Measurements from ENCODE around the gene CYFIP2.
A peak's percentile ranks its signal among the peaks of the same experiment; 100 is the strongest.
"Not testable (repeated sequence)": the region's sequence is repeated elsewhere in the genome, so short reads cannot be mapped to it uniquely, and the experiment has no call there.

The CYFIP2 gene

DNA sequence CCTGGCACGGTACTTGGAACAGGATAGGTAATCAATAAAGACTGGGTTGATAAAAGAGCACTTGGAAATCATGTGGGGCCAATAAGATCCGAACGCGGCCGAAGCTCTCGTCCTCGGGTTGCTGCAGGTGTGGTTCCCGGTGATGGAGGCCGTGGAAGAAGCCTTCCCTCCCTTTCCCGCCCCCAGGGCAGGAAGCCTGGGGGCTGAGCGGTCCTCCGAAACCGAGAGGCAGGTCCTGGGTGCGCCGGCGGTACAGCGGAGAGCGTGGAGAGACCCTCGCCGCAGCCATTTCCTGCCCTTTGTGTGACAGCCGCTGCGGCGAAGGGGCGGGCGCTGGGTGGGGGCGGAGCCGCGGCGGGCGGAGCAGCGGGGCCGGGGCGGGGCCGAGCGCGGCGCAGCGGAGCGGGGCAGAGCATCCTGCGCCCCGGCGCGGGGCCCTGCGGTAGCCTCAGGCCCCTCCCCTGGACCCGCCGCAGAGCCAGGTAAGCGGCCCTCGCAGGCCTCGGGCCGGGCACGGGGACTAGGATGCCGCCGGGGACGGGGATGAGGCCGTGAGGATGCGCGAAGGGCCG lies at the start of gene CYFIP2:
CYFIP2 (plus strand) TSS at position 410 of the 572 bp plus-strand sequence. CDS start 19,239 bp downstream, outside the sequence.
- peak in 2 of 3 experiments; percentile 60 to 82 for DNase-seq (ENCODE audit: low read depth in 2 of 3, low spot score in 2 of 3)

DNA sequence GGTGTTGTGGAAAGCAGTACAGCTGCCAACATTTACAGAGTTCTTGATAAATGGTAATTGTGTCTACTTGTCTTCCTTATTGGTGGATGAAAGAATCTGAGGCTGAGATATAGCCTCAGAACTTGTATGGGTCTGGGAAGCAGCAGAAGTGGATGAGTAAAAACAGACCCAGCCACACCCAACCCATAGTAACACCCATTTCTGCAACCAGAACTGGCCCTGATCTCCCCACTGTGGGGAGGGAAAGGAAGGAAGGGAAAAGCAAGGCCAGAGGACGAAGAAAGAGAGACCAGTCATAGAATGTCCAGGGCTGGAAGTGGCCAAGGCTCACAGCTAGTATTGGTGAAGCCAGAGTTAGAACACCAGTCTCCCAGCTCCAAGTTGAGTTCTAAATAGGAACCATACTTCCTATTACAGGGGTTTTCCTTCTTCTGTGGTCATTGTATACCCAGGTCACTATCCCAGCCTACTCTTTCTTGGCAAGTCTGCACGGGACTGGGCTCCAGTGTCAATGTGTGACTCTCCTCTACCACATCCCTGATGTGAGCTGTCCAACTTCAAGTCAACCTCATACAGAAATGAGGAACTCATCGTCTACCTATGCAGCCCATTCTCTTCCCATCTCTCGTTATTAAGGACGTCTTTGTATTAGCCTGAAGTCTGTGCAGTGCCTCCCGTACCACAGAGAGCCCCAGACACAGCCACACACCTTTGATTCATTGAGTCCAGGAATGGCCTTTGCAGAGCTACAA lies 49.4 kb upstream of the CYFIP2 start:
- DNase-seq (ENCODE audit: low read depth in 2 of 3, low spot score in 2 of 3): no peak

DNA sequence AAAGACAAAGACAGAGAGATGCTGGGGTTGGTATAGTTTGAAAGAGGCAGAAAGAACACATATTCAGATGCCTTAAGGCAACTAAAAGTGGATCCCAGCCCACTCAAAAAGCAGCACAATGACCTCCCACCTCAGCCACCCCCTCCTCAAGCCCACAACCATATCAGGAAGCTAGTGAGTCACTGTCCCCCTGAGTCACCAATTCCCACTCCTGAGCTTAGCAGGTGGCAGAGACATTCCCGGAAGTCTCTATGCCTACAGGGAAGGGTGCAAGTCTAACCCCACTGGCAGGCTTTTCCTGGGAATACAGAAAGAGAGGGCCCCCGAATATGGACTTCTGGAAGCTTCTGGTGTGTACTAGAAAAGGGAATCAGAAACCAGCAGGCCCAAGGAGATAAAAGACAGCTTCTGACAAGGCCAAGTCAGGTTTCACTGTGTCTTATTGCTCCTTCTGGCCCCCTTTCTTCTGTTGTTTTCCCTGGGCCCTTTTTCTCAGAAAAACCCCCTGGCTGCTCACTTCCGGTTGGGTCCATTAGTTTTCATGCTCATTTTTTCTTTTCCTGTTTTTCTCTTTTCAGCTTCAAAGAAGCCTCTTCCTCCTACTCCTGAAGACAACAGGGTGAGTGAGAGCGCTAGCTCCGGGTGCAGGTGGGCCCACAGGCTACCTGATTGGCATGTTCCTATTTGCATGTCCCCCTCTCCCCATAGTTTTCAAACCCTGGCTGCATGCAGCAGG lies 48.5 kb upstream of the CYFIP2 start:
- DNase-seq (ENCODE audit: low read depth in 2 of 3, low spot score in 2 of 3): no peak

DNA sequence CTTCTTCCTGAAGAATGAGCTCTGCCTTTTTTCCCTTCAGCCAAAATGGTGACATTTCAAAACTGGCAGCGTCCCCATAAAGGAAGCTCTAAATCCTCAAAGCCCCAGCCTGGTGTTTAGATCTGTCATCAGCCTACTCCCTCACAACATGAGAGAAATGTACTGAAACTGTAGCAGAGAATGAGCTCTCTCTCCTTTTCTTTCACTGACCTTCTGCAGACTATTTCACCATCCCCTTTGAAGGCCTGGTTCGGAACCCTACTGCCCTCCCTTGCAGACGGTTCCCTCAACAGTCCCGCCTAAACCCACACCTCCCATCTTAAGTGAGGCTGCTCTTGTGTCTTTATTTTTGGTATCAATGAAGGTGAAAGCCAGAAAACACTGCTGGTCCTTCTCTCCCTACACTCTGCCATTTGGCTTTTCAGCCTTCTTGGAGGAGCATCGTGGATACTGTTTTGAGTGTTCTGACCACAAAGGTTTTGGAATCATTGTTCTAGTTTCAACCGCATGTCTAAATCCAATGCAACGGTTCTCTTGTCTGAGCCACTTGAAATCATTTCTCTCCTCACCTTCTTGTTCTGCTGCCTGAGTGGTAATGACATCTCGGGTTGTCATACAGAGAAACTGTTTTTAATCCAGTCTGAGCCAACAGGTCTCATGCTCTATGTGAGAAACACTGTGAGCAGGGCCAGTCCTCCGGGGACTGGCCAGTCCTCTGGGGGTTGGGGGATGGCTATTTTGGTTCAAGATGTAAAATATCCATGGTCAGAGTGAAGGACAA lies 46.2 kb upstream of the CYFIP2 start:
- no peak for DNase-seq (ENCODE audit: low read depth in 2 of 3, low spot score in 2 of 3)

DNA sequence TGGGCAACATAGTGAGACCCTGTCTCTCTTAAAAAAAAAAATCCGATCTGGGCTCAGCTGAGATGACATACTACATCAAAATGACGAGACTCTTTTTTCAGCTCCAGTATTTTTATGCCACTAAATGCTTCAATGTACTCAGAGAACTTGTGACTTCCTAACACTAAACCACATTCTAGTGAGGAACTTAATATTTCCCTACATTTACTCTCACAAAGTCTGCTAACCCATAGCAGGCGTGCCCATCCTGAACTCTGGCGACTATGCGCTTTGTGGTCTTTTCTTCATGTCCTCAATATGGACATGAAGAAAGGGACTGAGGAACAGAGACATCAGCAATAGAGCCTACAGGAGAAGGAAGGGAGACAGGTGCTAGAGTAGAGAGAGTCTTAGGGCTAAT lies 44.0 kb upstream of the CYFIP2 start:
- DNase-seq (ENCODE audit: low read depth in 2 of 3, low spot score in 2 of 3): no peak

DNA sequence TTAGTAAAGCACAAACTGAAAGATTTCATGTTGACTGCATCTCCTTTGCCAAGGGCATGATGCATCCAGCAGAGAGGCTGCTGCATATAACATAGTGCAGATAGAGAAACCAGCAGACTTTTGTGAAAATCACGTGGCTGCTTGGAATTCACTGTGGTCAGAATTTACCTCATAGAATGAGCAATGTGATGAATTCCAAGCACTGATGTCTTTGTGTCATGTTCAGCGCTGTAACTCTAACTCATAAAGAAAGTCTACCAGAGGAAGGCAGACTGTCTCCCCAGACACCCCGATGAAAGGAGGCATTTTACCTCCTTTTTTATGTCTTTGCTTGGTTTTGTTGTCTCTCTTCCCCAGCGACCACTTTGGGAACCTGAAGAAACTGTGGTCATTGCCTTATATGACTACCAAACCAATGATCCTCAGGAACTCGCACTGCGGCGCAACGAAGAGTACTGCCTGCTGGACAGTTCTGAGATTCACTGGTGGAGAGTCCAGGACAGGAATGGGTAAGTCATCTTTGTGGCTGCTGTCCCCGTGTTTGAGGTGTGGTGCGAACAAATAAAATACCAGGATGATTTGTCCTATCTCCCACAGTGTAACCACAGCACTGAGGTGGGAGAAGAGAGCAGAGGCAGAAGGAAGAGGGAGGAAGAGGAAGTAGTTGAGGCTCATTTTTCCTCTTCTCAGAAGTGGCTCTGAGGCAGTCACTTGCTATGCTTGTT lies 43.3 kb upstream of the CYFIP2 start:
- peak in 1 of 3 experiments; percentile 44 for DNase-seq (ENCODE audit: low read depth in 2 of 3, low spot score in 2 of 3)

DNA sequence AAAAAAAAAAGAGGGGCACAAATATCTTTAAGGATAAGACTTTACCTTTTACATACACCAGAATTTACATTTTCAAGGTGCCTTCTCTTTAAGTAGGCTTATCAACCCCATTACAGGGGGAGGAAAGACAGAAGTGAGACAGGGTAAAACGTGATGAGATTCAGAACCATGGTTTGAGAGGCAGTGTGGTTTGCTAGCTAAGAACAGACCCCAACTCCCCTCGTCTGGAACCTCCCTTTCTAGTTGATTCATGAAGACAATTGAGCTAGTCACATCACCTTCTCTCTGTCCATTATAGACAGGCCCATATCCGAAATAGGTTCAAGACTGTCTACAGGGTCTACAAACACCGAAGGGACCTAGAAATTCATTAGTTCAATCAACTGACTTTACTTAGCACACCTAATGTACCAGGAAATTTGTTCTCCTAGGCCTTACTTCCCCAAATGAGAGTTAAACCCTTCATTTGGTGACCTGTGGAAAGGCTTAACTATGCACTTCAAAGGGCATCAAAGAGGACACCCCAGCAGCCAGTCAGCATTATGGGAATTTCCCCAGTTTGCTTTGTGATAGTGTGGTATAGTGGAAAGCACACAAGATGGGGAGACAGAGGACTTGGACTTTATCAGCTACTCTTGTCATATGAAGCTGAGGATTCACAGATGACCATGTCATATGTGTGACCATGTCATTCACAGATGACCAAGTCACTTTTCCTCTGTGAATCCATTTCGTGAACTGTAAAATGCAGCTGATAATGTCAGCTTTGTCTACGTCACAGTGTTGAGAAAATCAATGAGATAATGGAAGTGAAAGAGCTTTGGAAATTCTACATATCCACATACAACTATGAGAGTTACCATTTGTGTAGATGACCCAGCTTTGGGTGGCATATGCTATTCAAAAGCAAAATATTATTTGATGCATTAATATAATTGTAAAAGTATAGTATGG lies 40.2 kb upstream of the CYFIP2 start:
- DNase-seq (ENCODE audit: low read depth in 2 of 3, low spot score in 2 of 3): no peak

DNA sequence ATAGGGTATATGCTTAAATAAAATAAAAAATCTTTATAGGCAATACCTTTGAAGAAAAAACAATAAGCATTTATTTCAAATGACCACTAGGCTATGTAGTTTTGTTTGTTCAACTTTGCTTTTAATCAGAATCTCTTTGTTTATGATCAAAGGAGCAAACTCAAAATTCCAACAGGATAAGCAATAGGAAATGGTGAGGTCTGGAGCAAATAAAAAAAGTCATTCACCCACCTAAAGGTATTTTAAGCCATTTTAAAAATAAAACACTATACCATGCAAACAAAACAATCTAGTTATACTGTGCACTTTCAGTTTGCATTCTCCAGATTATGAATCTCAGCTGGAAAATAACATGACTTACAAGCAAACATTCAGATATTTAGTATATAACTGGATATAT lies 35.3 kb upstream of the CYFIP2 start:
- no peak for DNase-seq (ENCODE audit: low read depth in 2 of 3, low spot score in 2 of 3)

DNA sequence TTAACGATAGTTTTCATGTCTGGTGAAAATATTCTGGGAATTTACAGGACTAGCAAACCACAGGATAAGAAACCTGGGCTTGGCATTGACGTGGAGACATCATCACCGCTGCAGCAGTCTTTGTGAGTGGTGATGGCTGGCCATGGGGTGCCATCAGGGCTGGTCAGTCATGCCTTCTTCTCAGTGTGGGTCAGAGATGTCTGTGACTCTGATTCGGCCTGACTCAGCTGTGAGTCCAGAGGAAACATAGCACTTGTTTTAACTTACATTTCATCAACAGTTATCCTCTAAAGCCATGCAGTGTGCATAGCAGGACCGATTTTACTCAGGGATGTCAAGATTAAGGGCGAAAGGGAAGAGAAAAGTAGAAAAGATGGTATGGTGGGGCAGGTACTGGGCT lies 33.2 kb upstream of the CYFIP2 start:
- no peak for DNase-seq (ENCODE audit: low read depth in 2 of 3, low spot score in 2 of 3)

DNA sequence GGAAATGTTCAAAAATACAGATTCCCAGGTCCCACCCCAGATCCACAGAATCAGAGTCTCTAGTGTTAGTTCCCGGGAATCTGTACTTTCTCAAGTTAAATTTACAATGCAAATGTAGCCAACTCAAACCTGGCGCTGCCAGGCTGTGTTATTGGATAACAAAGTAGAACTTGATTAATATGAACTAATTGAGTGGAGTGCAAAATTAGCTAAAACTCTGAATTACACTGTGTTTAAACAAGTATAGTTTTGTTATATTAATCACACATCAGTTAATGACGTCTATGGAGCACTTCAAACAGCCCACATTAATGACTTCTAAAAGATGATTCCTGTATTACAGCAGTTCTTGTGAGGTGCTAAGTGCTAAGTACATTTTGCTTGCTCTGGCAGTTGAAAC lies 32.4 kb upstream of the CYFIP2 start:
- DNase-seq (ENCODE audit: low read depth in 2 of 3, low spot score in 2 of 3): no peak

DNA sequence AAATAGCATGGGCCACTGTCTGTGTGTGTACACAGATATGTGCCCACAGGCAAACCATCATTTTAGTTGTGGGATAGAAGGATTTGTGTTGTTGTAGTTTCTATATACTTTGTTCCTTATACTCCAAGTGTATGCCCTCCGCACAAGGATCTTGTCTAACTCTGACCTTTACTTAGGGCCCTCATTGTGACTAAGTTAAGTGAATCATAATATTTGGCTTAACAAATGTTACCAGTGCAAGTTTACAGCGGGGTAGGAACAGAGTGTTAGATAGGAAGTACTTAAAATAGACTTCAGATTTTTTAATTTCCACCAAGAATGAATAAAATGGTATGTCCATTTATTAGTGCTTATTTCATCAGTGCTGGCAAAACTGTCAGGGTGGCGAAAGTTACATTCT lies 29.5 kb upstream of the CYFIP2 start:
- DNase-seq (ENCODE audit: low read depth in 2 of 3, low spot score in 2 of 3): no peak

DNA sequence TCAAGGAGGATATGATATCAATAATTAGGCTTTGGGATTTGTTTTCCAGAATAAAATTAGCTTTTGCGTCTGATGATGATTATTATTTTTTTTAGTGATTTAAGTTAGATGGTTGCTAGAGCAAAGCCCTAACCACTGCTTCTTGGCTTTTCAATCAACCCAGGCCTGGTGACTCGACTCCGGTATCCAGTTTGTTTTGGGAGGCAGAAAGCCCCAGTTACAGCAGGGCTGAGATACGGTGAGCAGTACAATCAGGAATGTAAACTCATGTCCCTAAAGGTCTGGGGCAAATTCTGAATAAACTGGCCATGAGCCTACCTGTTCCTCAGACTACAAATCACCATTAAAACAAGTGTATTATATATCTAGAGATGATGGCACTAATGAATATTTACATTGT lies 24.4 kb upstream of the CYFIP2 start:
- no peak for DNase-seq (ENCODE audit: low read depth in 2 of 3, low spot score in 2 of 3)

DNA sequence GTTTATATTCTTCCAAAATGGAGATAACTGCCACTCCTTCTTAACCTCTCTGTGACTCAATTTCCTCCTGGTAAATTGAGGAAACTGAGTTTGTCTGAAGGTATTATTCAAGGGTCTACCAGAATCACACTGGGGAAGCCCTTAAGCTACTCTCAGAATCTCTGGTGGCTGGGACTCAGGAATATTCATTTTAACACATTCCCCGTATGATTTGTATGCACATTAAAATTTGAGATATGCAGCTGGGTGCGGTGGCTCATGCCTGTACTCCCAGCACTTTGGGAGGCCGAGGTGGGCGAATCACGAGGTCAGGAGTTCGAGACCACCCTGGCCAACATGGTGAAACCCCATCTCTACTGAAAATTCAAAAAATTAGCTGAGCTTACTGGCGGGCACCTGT lies 21.2 kb upstream of the CYFIP2 start:
- DNase-seq (ENCODE audit: low read depth in 2 of 3, low spot score in 2 of 3): not testable (repeated sequence)

DNA sequence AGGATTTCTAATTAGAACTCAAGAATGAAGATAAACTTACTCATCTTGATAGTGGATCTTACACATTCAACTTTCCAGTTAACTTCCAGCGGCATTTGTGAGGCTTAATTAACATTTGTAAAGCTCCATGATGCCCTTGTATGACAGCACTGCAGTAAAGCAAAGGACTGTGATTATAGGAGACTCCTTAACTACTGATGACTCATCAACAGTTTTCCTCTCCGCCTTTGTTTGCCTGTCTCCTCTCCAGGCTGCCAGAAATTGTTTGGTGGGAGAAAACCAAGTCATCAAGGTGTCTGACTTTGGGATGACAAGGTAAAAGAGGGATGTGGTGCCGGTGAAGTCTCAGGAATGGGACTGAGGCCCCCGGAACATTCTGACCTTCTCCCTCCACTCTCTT lies 20.4 kb upstream of the CYFIP2 start:
- no peak for DNase-seq (ENCODE audit: low read depth in 2 of 3, low spot score in 2 of 3)

DNA sequence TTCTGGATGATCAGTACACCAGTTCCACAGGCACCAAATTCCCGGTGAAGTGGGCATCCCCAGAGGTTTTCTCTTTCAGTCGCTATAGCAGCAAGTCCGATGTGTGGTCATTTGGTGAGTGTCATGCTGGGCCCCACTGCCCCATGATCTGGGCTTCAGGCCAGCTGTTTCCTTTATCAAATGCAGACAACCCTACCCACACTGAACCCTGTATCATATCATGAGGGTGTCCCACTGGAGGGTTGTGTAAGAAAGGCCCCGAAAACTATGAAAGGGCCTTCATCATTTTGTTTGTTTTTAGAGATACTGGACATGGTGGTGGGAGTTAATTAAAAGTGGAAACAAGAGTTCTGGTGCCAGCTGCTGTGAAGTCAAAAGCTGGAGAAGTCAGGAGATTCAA lies 20.0 kb upstream of the CYFIP2 start:
- no peak for DNase-seq (ENCODE audit: low read depth in 2 of 3, low spot score in 2 of 3)

DNA sequence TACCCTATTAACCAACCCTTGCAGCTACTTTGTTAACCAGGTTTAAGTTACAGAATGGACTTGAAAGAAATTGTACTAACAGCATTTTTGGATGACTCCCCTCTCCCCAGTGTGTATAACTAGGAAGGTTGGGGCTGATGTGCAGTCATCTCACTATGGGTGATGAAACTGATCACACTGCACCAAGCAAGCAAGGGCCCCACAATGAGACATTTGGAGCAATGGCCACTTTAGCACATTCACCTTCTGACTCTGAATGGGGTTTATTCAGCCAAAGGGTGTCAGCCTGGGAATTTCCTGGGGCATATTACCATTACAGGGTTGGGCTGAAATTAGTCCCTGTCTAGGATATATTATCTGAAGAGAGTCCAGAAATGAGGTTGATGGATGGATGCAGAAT lies 18.7 kb upstream of the CYFIP2 start:
- no peak for DNase-seq (ENCODE audit: low read depth in 2 of 3, low spot score in 2 of 3)

DNA sequence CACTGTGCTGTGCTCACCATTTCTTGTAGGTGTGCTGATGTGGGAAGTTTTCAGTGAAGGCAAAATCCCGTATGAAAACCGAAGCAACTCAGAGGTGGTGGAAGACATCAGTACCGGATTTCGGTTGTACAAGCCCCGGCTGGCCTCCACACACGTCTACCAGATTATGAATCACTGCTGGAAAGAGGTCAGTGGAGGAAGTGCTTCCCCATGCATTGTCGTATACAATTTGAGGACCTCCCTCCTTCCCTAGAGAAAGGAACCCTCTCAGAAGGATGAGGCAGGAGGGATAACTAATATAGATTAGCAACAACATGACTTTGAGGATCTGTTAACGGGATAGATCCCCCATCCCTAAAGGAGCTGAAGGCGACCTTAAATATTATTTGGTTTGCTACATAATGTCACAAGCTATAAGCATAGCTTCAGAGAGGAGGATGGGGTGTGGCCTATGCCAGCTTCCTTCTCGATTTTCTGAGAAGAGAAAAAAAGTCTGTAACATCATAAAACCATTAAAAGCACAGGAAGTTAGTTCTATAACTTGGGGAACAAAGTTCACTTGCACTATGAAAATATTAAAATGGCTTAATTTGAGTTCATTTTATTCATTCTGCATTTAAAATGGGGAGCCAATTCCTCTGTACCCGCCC lies 17.0 kb upstream of the CYFIP2 start:
- DNase-seq (ENCODE audit: low read depth in 2 of 3, low spot score in 2 of 3): no peak

DNA sequence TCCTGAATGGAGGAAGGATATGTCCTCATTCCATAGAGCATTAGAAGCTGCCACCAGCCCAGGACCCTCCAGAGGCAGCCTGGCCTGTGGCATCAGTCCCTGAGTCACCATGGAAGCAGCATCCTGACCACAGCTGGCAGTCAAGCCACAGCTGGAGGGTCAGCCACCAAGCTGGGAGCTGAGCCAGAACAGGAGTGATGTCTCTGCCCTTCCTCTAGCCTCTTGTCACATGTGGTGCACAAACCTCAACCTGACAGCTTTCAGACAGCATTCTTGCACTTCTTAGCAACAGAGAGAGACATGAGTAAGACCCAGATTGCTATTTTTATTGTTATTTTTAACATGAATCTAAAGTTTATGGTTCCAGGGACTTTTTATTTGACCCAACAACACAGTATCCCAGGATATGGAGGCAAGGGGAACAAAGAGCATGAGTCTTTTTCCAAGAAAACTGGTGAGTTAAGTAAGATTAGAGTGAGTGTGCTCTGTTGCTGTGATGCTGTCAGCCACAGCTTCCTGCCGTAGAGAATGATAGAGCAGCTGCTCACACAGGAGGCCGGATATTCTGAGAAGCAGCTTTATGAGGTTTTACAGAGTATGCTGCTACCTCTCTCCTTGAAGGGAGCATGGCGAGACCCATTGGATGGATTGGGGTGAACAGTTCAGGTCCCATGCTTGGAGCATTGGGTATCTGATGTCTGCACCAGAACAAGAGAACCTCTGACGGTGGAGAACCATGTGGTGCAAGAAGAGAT lies 13.0 kb upstream of the CYFIP2 start:
- no peak for DNase-seq (ENCODE audit: low read depth in 2 of 3, low spot score in 2 of 3)

DNA sequence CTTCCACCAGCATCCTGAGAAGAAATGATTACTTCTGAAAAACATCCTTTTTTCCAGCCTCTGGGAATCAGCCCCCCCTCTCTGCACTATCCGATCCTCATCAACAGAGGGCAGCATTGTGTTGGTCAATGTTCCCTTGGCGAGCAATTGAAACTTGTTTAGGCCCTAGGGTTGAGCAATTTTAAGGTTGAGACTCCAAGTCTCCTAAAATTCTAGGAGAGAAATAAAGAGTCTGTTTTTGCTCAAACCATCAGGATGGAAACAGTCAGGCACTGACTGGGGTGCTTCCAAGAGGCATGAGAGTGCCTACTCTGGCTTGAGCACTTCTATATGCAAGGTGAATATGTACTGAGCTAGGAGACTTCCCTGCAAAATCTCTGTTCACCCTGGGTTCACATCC lies 12.4 kb upstream of the CYFIP2 start:
- no peak for DNase-seq (ENCODE audit: low read depth in 2 of 3, low spot score in 2 of 3)
